H1 (cell line): ENCODE results near the gene BAZ2B. TPM values are rescaled to one million over a fixed set of nuclear protein-coding genes. Genes with fewer than 3 reads are reported as not detected.

ENCODE experiments used
- CTCF ChIA-PET: fragments of 300-600 bp; sonication (Branson Sonifier 250); formaldehyde crosslinking; loops from one replicate; lab custom pipeline; 2021; ENCODE audit not compliant: partially characterized antibody; lab: Charles Lee
- POLR2A ChIA-PET: fragments of 300-600 bp; sonication (Branson Sonifier 250); formaldehyde crosslinking; loops from one replicate; lab custom pipeline; 2021; ENCODE audit warnings: inconsistent platforms; ENCODE audit not compliant: partially characterized antibody; lab: Charles Lee
- DNase-seq, 2 experiments: peaks; one replicate each; pipeline versions ENCODE4 v3.0.0 to v3.0.0-alpha.2; 2010 to 2022; ENCODE audit warnings: low spot score in 2 of 2, low read depth in 1 of 2, mixed read lengths in 1 of 2
- FAIRE-seq: peaks from 2 replicates; lab custom pipeline; 2011; peaks lifted over from hg19 to GRCh38; lab: Jason Lieb, UNC
- H2AFZ ChIP-seq: 2 replicates; pipeline ENCODE4 v1.8.1; 2012; ENCODE audit warnings: low read length, inconsistent platforms
- H2AK5ac ChIP-seq: 2 replicates; pipeline ENCODE4 v1.6.1; 2013; ENCODE audit warnings: low read depth, low read length
- H2BK120ac ChIP-seq: replicated peaks from 2 replicates; pipeline ENCODE3; 2013; ENCODE audit warnings: low read depth, low read length, inconsistent platforms
- H2BK12ac ChIP-seq: 2 replicates; pipeline ENCODE4 v1.6.1; 2013; ENCODE audit warnings: low read depth, low read length
- H2BK15ac ChIP-seq: 2 replicates; pipeline ENCODE4 v1.6.1; 2013; ENCODE audit warnings: low read length
- H2BK20ac ChIP-seq: 2 replicates; pipeline ENCODE4 v1.6.1; 2013; ENCODE audit warnings: low read length
- H2BK5ac ChIP-seq: 2 replicates; pipeline ENCODE4 v1.6.1; 2013; ENCODE audit warnings: low read depth, low read length
- H3K14ac ChIP-seq: 2 replicates; pipeline ENCODE4 v1.6.1; 2013; ENCODE audit warnings: inconsistent platforms; ENCODE audit not compliant: insufficient read length
- H3K18ac ChIP-seq: 2 replicates; pipeline ENCODE4 v1.6.1; 2013; ENCODE audit warnings: low read length; ENCODE audit errors: extremely low read depth
- H3K23ac ChIP-seq: 2 replicates; pipeline ENCODE4 v1.6.1; 2013; ENCODE audit warnings: inconsistent platforms; ENCODE audit not compliant: insufficient read length
- H3K23me2 ChIP-seq: 2 replicates; pipeline ENCODE4 v1.6.1; 2013; ENCODE audit warnings: low read depth, low read length
- H3K27ac ChIP-seq: 2 replicates; pipeline ENCODE4 v1.6.1; 2011; ENCODE audit warnings: low read depth, low read length, inconsistent platforms
- H3K27me3 ChIP-seq, 4 experiments: replicated peaks in 1 of 4; 1 replicate in 1 of 4; 2 replicates in 3 of 4; pipeline versions ENCODE4 v1.6.1 to v1.8.1; 2011 to 2013; ENCODE audit warnings: low read length in 3 of 4, mild to moderate bottlenecking in 3 of 4, inconsistent platforms in 2 of 4, mixed read lengths in 2 of 4, moderate library complexity in 1 of 4; ENCODE audit not compliant: control insufficient read depth in 3 of 4, insufficient read depth in 3 of 4; ENCODE audit errors: extremely low read depth in 1 of 4
- H3K36me3 ChIP-seq, 4 experiments: 2 replicates each; pipeline versions ENCODE4 v1.6.1 to v1.8.1; 2011 to 2013; ENCODE audit warnings: mild to moderate bottlenecking in 4 of 4, low read length in 3 of 4, moderate library complexity in 2 of 4, control low read depth in 1 of 4, inconsistent platforms in 1 of 4; ENCODE audit not compliant: insufficient read depth in 4 of 4, control insufficient read depth in 2 of 4
- H3K4ac ChIP-seq: replicated peaks from 2 replicates; pipeline ENCODE3; 2013; ENCODE audit warnings: low read length, low read depth, mixed read lengths, inconsistent platforms; ENCODE audit not compliant: insufficient read length
- H3K4me1 ChIP-seq, 4 experiments: replicated peaks in 1 of 4; 1 replicate in 1 of 4; 2 replicates in 3 of 4; pipeline versions ENCODE4 v1.6.1 to v1.8.1; 2011 to 2013; ENCODE audit warnings: low read length in 3 of 4, inconsistent platforms in 2 of 4, mixed read lengths in 1 of 4; ENCODE audit not compliant: insufficient read depth in 4 of 4, control insufficient read depth in 3 of 4
- H3K4me2 ChIP-seq, 2 experiments: 2 replicates each; pipeline versions ENCODE4 v1.6.1 to v1.8.1; 2011 to 2013; ENCODE audit warnings: low read depth in 2 of 2, low read length in 2 of 2, control low read depth in 1 of 2, inconsistent platforms in 1 of 2, mild to moderate bottlenecking in 1 of 2; ENCODE audit not compliant: insufficient read depth in 1 of 2
- H3K4me3 ChIP-seq, 4 experiments: fragments of 200-600, 300-600 bp in 1 of 4; sonication (generic), shearing (Covaris generic), sonication (Bioruptor Twin) in 1 of 4; 2 replicates each; pipeline versions ENCODE4 v1.5.1 to v1.8.1; 2011 to 2016; ENCODE audit warnings: low read length in 4 of 4, low read depth in 3 of 4, control low read depth in 2 of 4, inconsistent platforms in 2 of 4, mild to moderate bottlenecking in 2 of 4, mixed read lengths in 1 of 4, moderate library complexity in 1 of 4; ENCODE audit not compliant: insufficient read depth in 2 of 4; ENCODE audit errors: extremely low read depth in 1 of 4
- H3K56ac ChIP-seq: replicated peaks from 2 replicates; pipeline ENCODE3; 2013; ENCODE audit warnings: low read depth, mild to moderate bottlenecking, mixed read lengths, low read length, inconsistent platforms; ENCODE audit not compliant: insufficient read length
- H3K79me1 ChIP-seq: 2 replicates; pipeline ENCODE4 v1.6.1; 2013; ENCODE audit warnings: low read depth, low read length, control low read depth
- H3K79me2 ChIP-seq, 2 experiments: 2 replicates each; pipeline versions ENCODE4 v1.6.1 to v1.8.1; 2012 to 2013; ENCODE audit warnings: low read length in 2 of 2, mild to moderate bottlenecking in 2 of 2, inconsistent platforms in 1 of 2; ENCODE audit not compliant: insufficient read depth in 2 of 2, control insufficient read depth in 1 of 2
- H3K9ac ChIP-seq, 4 experiments: replicated peaks in 1 of 4; 1 replicate in 1 of 4; 2 replicates in 3 of 4; pipeline versions ENCODE4 v1.6.1 to v1.8.1; 2011 to 2013; ENCODE audit warnings: low read depth in 3 of 4, low read length in 3 of 4, control low read depth in 2 of 4, mild to moderate bottlenecking in 2 of 4, moderate library complexity in 2 of 4, inconsistent platforms in 1 of 4; ENCODE audit errors: extremely low read depth in 1 of 4
- H3K9me3 ChIP-seq, 2 experiments: 2 replicates each; pipeline versions ENCODE4 v1.6.1 to v1.8.1; 2012 to 2013; ENCODE audit warnings: mild to moderate bottlenecking in 2 of 2, moderate library complexity in 2 of 2, control low read depth in 1 of 2, inconsistent platforms in 1 of 2, low read depth in 1 of 2, low read length in 1 of 2, mixed read lengths in 1 of 2; ENCODE audit not compliant: insufficient read depth in 2 of 2
- H4K20me1 ChIP-seq, 2 experiments: replicated peaks in 1 of 2; 2 replicates each; pipeline versions ENCODE3 to v1.8.1; 2011 to 2013; ENCODE audit warnings: inconsistent platforms in 2 of 2, low read length in 2 of 2, mild to moderate bottlenecking in 1 of 2; ENCODE audit not compliant: insufficient read depth in 2 of 2, control insufficient read depth in 1 of 2
- H4K5ac ChIP-seq: 2 replicates; pipeline ENCODE4 v1.6.1; 2013; ENCODE audit warnings: low read length, low read depth, mixed read lengths, inconsistent platforms; ENCODE audit not compliant: insufficient read length
- H4K8ac ChIP-seq: 2 replicates; pipeline ENCODE4 v1.8.0; 2013; ENCODE audit warnings: mild to moderate bottlenecking, moderate library complexity, low read length, inconsistent platforms; ENCODE audit not compliant: insufficient read depth; ENCODE audit errors: extremely low read depth
- H4K91ac ChIP-seq: replicated peaks from 2 replicates; pipeline ENCODE3; 2013; ENCODE audit warnings: low read length, mixed read lengths, inconsistent platforms; ENCODE audit not compliant: insufficient read length
- CBX8 ChIP-seq: fragments of 300-800, 300-1000 bp; sonication (generic); IDR thresholded peaks from 2 replicates; pipeline ENCODE4 v1.7.1; 2016; ENCODE audit warnings: low read depth, low read length, borderline replicate concordance
- EP300 ChIP-seq, 2 experiments: IDR thresholded peaks; 1 replicate in 1 of 2; 2 replicates in 1 of 2; pipeline ENCODE4 v1.6.1; 2011 to 2012; ENCODE audit warnings: low read depth in 2 of 2, low read length in 2 of 2, mild to moderate bottlenecking in 2 of 2, borderline replicate concordance in 1 of 2, inconsistent platforms in 1 of 2, moderate library complexity in 1 of 2
- EZH2 ChIP-seq: fragments of 200-600 bp; sonication (generic); IDR thresholded peaks from 2 replicates; pipeline ENCODE4 v1.7.1; 2012; ENCODE audit warnings: low read depth, mild to moderate bottlenecking, moderate library complexity, low read length, inconsistent platforms; ENCODE audit not compliant: severe bottlenecking
- RFX5 ChIP-seq: IDR thresholded peaks from 2 replicates; pipeline ENCODE4 v1.6.1; 2011; ENCODE audit warnings: low read depth, low read length, improper control_type of control experiment, borderline replicate concordance
- RXRA ChIP-seq: IDR thresholded peaks from 2 replicates; pipeline ENCODE4 v1.6.1; 2011; ENCODE audit warnings: low read depth, mild to moderate bottlenecking, low read length, moderate library complexity; ENCODE audit not compliant: insufficient read depth
- SIX5 ChIP-seq: IDR thresholded peaks from 2 replicates; pipeline ENCODE4 v1.6.1; 2011; ENCODE audit warnings: mild to moderate bottlenecking, low read depth, low read length
- SP4 ChIP-seq: IDR thresholded peaks from 2 replicates; pipeline ENCODE4 v1.6.1; 2012; ENCODE audit warnings: low read length, inconsistent platforms
- SUZ12 ChIP-seq: fragments of 200-600 bp; sonication (generic); IDR thresholded peaks from 2 replicates; pipeline ENCODE4 v1.6.1; 2012; ENCODE audit warnings: mild to moderate bottlenecking, inconsistent platforms, low read length, moderate library complexity, mixed read lengths
- TEAD4 ChIP-seq: IDR thresholded peaks from 2 replicates; pipeline ENCODE4 v1.6.1; 2012; ENCODE audit warnings: low read depth, low read length, inconsistent platforms, mixed read lengths
- YY1 ChIP-seq: IDR thresholded peaks from 2 replicates; pipeline ENCODE4 v1.6.1; 2011; ENCODE audit warnings: low read depth, mild to moderate bottlenecking, low read length
- WGBS, 2 experiments: shearing (Covaris generic) in 1 of 2; methylation state at CpG; one replicate each; pipeline versions ENCODE4 v1.1.6 to v1.1.7; 2013 to 2015; ENCODE audit warnings: low lambda C conversion rate in 2 of 2, mixed read lengths in 2 of 2, inconsistent platforms in 1 of 2, low coverage in 1 of 2, missing lambda C conversion rate in 1 of 2; ENCODE audit not compliant: insufficient replicate concordance in 2 of 2, insufficient coverage in 1 of 2, insufficient read length in 1 of 2; ENCODE audit errors: extremely low coverage in 1 of 2, missing lambda C conversion rate in 1 of 2; 5-methylcytosine and 5-hydroxymethylcytosine counted together
- polyA plus RNA-seq, 7 experiments: library from polyadenylated mRNA; depleted of rRNA in 3 of 7; stranded (reverse) in 5 of 7; unstranded in 2 of 7; fragments of >200 nt in 5 of 7; fragments of 200-250 nt in 2 of 7; gene quantifications; 1 replicate in 5 of 7; 2 replicates in 1 of 7; 4 replicates in 1 of 7; pipeline versions ENCODE4 v1.2.1 to v1.2.3, GENCODE V29; 2011 to 2013; ENCODE audit warnings: missing spikeins in 2 of 7, mixed read lengths in 2 of 7
- total RNA-seq: library from RNA; stranded (reverse); fragmentation: NEBNext Ultra II Directional; extraction: Animal tissue kit (Norgen Biotek cat#: 25700); gene quantifications from 2 replicates; pipeline ENCODE4 v1.2.1, GENCODE V29; 2021
- TF ChIP-seq, protein P1 (sequence below): IDR thresholded peaks from 2 replicates; pipeline ENCODE4 v1.6.1; 2011; ENCODE audit warnings: low read depth, mild to moderate bottlenecking, low read length; ENCODE audit not compliant: insufficient read depth
- TF ChIP-seq, protein P2 (sequence below): IDR thresholded peaks from 2 replicates; pipeline ENCODE4 v1.6.1; 2012; ENCODE audit warnings: inconsistent platforms

The BAZ2B gene
- total and polyA plus RNA-seq, 2 of the 8 experiments (the other 6 are each of a cell fraction or from before 2014, with no cell fraction given) = 15.2 to 46.3 TPM

DNA sequence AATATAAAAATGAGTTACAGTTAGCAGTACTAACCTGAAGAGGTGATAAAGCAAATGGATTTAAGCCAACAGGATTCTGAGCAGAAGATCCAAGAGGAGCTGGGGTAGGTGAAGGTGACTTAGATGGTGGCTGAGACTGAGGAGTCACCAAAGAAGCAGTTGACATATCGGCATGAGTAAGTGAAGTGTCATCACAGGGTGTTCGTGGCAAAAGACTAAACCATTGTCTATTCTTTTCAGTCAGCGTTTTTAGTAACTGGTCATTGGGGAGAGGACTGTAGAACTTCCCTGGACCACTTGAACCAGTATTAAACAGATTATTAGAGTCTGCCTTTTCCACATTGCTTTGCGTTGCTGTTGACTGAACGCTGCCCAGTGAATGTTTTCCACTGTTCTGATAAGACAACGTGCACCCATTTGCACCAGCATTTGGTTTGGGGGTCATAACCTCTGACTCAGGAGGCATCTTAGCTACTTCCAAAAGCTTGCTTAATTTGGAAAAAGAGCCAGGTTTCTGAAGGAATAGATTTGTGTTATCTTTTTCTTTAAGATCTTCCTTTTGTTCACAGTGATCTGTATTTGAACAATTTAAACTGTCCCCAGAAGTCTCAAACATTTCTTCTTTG, 266.6 kb downstream of the BAZ2B start:
- TF ChIP-seq EP300 (IDR thresholded peaks at IDR 0.05; ENCODE audit: borderline replicate concordance in 1 of 2, low read depth in 2 of 2, low read length in 2 of 2) (no peak), YY1 (no peak), SP4 (no peak), SIX5 (no peak), RXRA (no peak), CBX8 (no peak), SUZ12 (no peak), EZH2 (no peak), TEAD4 (no peak), RFX5 (no peak)
- TF ChIP-seq, protein P1, sequence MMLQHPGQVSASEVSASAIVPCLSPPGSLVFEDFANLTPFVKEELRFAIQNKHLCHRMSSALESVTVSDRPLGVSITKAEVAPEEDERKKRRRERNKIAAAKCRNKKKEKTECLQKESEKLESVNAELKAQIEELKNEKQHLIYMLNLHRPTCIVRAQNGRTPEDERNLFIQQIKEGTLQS = no peak
- TF ChIP-seq, protein P2, sequence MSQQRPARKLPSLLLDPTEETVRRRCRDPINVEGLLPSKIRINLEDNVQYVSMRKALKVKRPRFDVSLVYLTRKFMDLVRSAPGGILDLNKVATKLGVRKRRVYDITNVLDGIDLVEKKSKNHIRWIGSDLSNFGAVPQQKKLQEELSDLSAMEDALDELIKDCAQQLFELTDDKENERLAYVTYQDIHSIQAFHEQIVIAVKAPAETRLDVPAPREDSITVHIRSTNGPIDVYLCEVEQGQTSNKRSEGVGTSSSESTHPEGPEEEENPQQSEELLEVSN = no peak
- Histone ChIP-seq H3K9ac (no peak overlapping the region), H2BK120ac (no peak overlapping the region), H3K4me3 (no peak overlapping the region), H2AK5ac (no peak overlapping the region), H3K9me3 (no peaks in the 10 kb centered on the region), H3K23ac (no peak overlapping the region), H3K4me1 (no peaks in the 10 kb centered on the region), H3K27ac (no peak overlapping the region), H4K91ac (no peak overlapping the region), H3K36me3 (peaks cover 3 to 29% (median 12%) of the 10 kb centered on the region in 4 experiments; a peak in 7 of 8 replicates), H3K14ac (no peak overlapping the region), H4K8ac (no peak overlapping the region), H3K79me1 (no peaks in the 10 kb centered on the region), H3K18ac (no peak overlapping the region), H3K23me2 (no peaks in the 10 kb centered on the region), H3K4me2 (no peak overlapping the region), H3K79me2 (no peaks in the 10 kb centered on the region), H3K4ac (no peak overlapping the region), H2BK5ac (no peak overlapping the region), H2AFZ (no peak overlapping the region), H4K20me1 (no peaks in the 10 kb centered on the region), H3K56ac (no peak overlapping the region), H2BK20ac (no peak overlapping the region), H4K5ac (no peak overlapping the region), H3K27me3 (no peaks in the 10 kb centered on the region), H2BK15ac (no peak overlapping the region), H2BK12ac (no peak overlapping the region)
- WGBS, 2 experiments = 95% methylated on average over 6 of the region's 6 CpGs; no CpG with 5 or more reads in 1 of the 2 experiments
- DNase-seq = no peak
- no peak for FAIRE-seq
- POLR2A ChIA-PET = no interaction called here
- CTCF ChIA-PET = interaction anchor here (0.7 kb wide), 2 partner anchors 18 to 411 kb away, joined by 3 read pairs; no protein-coding TSS in a partner anchor
